H1 (cell line): ENCODE results near the gene ASB4.
A peak's percentile ranks its signal among the peaks of the same experiment; 100 is the strongest.

Experiments
- CREB1 ChIP-seq: IDR thresholded peaks from 2 replicates; pipeline ENCODE4 v1.6.1; 2012; ENCODE audit warnings: inconsistent platforms
- HDAC6 ChIP-seq: IDR thresholded peaks from one replicate; pipeline ENCODE4 v1.7.1; 2012; ENCODE audit warnings: low read depth, mild to moderate bottlenecking, inconsistent platforms, low read length, moderate library complexity
- POLR2A ChIP-seq, 2 experiments: IDR thresholded peaks; 1 replicate in 1 of 2; 2 replicates in 1 of 2; pipeline ENCODE4 v1.6.1; 2011; ENCODE audit warnings: low read depth in 2 of 2, low read length in 2 of 2, mild to moderate bottlenecking in 2 of 2; ENCODE audit errors: control extremely low read depth in 1 of 2
- SRF ChIP-seq: IDR thresholded peaks from 2 replicates; pipeline ENCODE4 v1.6.1; 2011; ENCODE audit warnings: mild to moderate bottlenecking, low read depth, low read length, moderate library complexity
- SUZ12 ChIP-seq: fragments of 200-600 bp; sonication (generic); IDR thresholded peaks from 2 replicates; pipeline ENCODE4 v1.6.1; 2012; ENCODE audit warnings: mild to moderate bottlenecking, inconsistent platforms, low read length, moderate library complexity, mixed read lengths
- ZNF274 ChIP-seq: IDR thresholded peaks from 2 replicates; pipeline ENCODE4 v1.7.0; 2012; ENCODE audit warnings: low read length, borderline replicate concordance; ENCODE audit errors: extremely low read depth
- TF ChIP-seq, protein P1 (sequence below), 3 experiments: IDR thresholded peaks; 1 replicate in 2 of 3; 2 replicates in 1 of 3; pipeline versions ENCODE4 v1.5.1 to v1.6.1; 2011; ENCODE audit warnings: low read length in 3 of 3, mild to moderate bottlenecking in 3 of 3, inconsistent platforms in 2 of 3, low read depth in 1 of 3, moderate library complexity in 1 of 3; ENCODE audit not compliant: insufficient read depth in 1 of 3; ENCODE audit errors: control extremely low read depth in 1 of 3
- TF ChIP-seq, protein P2 (sequence below): IDR thresholded peaks from 2 replicates; pipeline ENCODE4 v1.6.1; 2012; ENCODE audit warnings: inconsistent platforms
- TF ChIP-seq, protein P3 (sequence below): IDR thresholded peaks from 2 replicates; pipeline ENCODE4 v1.6.1; 2012; ENCODE audit warnings: low read length, inconsistent platforms

DNA sequence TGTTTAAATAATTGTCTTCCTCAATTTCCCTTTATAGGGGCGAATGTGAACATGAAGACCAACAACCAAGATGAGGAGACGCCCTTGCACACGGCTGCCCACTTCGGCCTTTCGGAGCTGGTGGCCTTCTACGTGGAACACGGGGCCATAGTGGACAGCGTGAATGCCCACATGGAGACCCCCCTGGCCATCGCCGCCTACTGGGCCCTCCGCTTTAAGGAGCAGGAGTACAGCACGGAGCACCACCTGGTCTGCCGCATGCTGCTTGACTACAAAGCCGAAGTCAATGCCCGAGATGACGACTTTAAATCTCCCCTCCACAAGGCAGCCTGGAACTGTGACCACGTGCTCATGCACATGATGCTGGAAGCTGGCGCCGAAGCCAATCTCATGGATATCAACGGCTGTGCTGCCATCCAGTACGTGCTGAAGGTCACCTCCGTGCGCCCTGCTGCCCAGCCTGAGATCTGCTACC lies 42.1 kb downstream of the ASB4 start:
- no peak for TF ChIP-seq SUZ12
- TF ChIP-seq, protein P1, sequence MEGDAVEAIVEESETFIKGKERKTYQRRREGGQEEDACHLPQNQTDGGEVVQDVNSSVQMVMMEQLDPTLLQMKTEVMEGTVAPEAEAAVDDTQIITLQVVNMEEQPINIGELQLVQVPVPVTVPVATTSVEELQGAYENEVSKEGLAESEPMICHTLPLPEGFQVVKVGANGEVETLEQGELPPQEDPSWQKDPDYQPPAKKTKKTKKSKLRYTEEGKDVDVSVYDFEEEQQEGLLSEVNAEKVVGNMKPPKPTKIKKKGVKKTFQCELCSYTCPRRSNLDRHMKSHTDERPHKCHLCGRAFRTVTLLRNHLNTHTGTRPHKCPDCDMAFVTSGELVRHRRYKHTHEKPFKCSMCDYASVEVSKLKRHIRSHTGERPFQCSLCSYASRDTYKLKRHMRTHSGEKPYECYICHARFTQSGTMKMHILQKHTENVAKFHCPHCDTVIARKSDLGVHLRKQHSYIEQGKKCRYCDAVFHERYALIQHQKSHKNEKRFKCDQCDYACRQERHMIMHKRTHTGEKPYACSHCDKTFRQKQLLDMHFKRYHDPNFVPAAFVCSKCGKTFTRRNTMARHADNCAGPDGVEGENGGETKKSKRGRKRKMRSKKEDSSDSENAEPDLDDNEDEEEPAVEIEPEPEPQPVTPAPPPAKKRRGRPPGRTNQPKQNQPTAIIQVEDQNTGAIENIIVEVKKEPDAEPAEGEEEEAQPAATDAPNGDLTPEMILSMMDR (IDR thresholded peaks at IDR 0.05; ENCODE audit: control extremely low read depth in 1 of 3, insufficient read depth in 1 of 3, low read depth in 1 of 3, low read length in 3 of 3), result no peak
- TF ChIP-seq, protein P2, sequence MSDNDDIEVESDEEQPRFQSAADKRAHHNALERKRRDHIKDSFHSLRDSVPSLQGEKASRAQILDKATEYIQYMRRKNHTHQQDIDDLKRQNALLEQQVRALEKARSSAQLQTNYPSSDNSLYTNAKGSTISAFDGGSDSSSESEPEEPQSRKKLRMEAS, result 0 out of 2 replicates have a peak, but pooled peaks have one; percentile 22
- no peak for TF ChIP-seq POLR2A (IDR thresholded peaks at IDR 0.05; ENCODE audit: control extremely low read depth in 1 of 2, low read depth in 2 of 2, low read length in 2 of 2)
- no peak for TF ChIP-seq CREB1
- no peak for TF ChIP-seq SRF
- TF ChIP-seq ZNF274, result no peak
- TF ChIP-seq HDAC6, result no peak
- TF ChIP-seq, protein P3, sequence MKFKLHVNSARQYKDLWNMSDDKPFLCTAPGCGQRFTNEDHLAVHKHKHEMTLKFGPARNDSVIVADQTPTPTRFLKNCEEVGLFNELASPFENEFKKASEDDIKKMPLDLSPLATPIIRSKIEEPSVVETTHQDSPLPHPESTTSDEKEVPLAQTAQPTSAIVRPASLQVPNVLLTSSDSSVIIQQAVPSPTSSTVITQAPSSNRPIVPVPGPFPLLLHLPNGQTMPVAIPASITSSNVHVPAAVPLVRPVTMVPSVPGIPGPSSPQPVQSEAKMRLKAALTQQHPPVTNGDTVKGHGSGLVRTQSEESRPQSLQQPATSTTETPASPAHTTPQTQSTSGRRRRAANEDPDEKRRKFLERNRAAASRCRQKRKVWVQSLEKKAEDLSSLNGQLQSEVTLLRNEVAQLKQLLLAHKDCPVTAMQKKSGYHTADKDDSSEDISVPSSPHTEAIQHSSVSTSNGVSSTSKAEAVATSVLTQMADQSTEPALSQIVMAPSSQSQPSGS, result no peak
